H1 (cell line): ENCODE results near the gene MOGAT3. TPM values are rescaled to one million over a fixed set of nuclear protein-coding genes. Genes with fewer than 3 reads are reported as not detected.

ENCODE experiments used
- CTCF ChIA-PET: fragments of 300-600 bp; sonication (Branson Sonifier 250); formaldehyde crosslinking; loops from one replicate; lab custom pipeline; 2021; ENCODE audit not compliant: partially characterized antibody; lab: Charles Lee
- POLR2A ChIA-PET: fragments of 300-600 bp; sonication (Branson Sonifier 250); formaldehyde crosslinking; loops from one replicate; lab custom pipeline; 2021; ENCODE audit warnings: inconsistent platforms; ENCODE audit not compliant: partially characterized antibody; lab: Charles Lee
- DNase-seq, 2 experiments: peaks; one replicate each; pipeline versions ENCODE4 v3.0.0 to v3.0.0-alpha.2; 2010 to 2022; ENCODE audit warnings: low spot score in 2 of 2, low read depth in 1 of 2, mixed read lengths in 1 of 2
- FAIRE-seq: peaks from 2 replicates; lab custom pipeline; 2011; peaks lifted over from hg19 to GRCh38; lab: Jason Lieb, UNC
- H2AFZ ChIP-seq: 2 replicates; pipeline ENCODE4 v1.8.1; 2012; ENCODE audit warnings: low read length, inconsistent platforms
- H2AK5ac ChIP-seq: 2 replicates; pipeline ENCODE4 v1.6.1; 2013; ENCODE audit warnings: low read depth, low read length
- H2BK120ac ChIP-seq: replicated peaks from 2 replicates; pipeline ENCODE3; 2013; ENCODE audit warnings: low read depth, low read length, inconsistent platforms
- H2BK12ac ChIP-seq: 2 replicates; pipeline ENCODE4 v1.6.1; 2013; ENCODE audit warnings: low read depth, low read length
- H2BK15ac ChIP-seq: 2 replicates; pipeline ENCODE4 v1.6.1; 2013; ENCODE audit warnings: low read length
- H2BK20ac ChIP-seq: 2 replicates; pipeline ENCODE4 v1.6.1; 2013; ENCODE audit warnings: low read length
- H2BK5ac ChIP-seq: 2 replicates; pipeline ENCODE4 v1.6.1; 2013; ENCODE audit warnings: low read depth, low read length
- H3K14ac ChIP-seq: 2 replicates; pipeline ENCODE4 v1.6.1; 2013; ENCODE audit warnings: inconsistent platforms; ENCODE audit not compliant: insufficient read length
- H3K18ac ChIP-seq: 2 replicates; pipeline ENCODE4 v1.6.1; 2013; ENCODE audit warnings: low read length; ENCODE audit errors: extremely low read depth
- H3K23ac ChIP-seq: 2 replicates; pipeline ENCODE4 v1.6.1; 2013; ENCODE audit warnings: inconsistent platforms; ENCODE audit not compliant: insufficient read length
- H3K23me2 ChIP-seq: 2 replicates; pipeline ENCODE4 v1.6.1; 2013; ENCODE audit warnings: low read depth, low read length
- H3K27ac ChIP-seq: 2 replicates; pipeline ENCODE4 v1.6.1; 2011; ENCODE audit warnings: low read depth, low read length, inconsistent platforms
- H3K27me3 ChIP-seq, 4 experiments: replicated peaks in 1 of 4; 1 replicate in 1 of 4; 2 replicates in 3 of 4; pipeline versions ENCODE4 v1.6.1 to v1.8.1; 2011 to 2013; ENCODE audit warnings: low read length in 3 of 4, mild to moderate bottlenecking in 3 of 4, inconsistent platforms in 2 of 4, mixed read lengths in 2 of 4, moderate library complexity in 1 of 4; ENCODE audit not compliant: control insufficient read depth in 3 of 4, insufficient read depth in 3 of 4; ENCODE audit errors: extremely low read depth in 1 of 4
- H3K36me3 ChIP-seq, 4 experiments: 2 replicates each; pipeline versions ENCODE4 v1.6.1 to v1.8.1; 2011 to 2013; ENCODE audit warnings: mild to moderate bottlenecking in 4 of 4, low read length in 3 of 4, moderate library complexity in 2 of 4, control low read depth in 1 of 4, inconsistent platforms in 1 of 4; ENCODE audit not compliant: insufficient read depth in 4 of 4, control insufficient read depth in 2 of 4
- H3K4ac ChIP-seq: replicated peaks from 2 replicates; pipeline ENCODE3; 2013; ENCODE audit warnings: low read length, low read depth, mixed read lengths, inconsistent platforms; ENCODE audit not compliant: insufficient read length
- H3K4me1 ChIP-seq, 4 experiments: replicated peaks in 1 of 4; 1 replicate in 1 of 4; 2 replicates in 3 of 4; pipeline versions ENCODE4 v1.6.1 to v1.8.1; 2011 to 2013; ENCODE audit warnings: low read length in 3 of 4, inconsistent platforms in 2 of 4, mixed read lengths in 1 of 4; ENCODE audit not compliant: insufficient read depth in 4 of 4, control insufficient read depth in 3 of 4
- H3K4me2 ChIP-seq, 2 experiments: 2 replicates each; pipeline versions ENCODE4 v1.6.1 to v1.8.1; 2011 to 2013; ENCODE audit warnings: low read depth in 2 of 2, low read length in 2 of 2, control low read depth in 1 of 2, inconsistent platforms in 1 of 2, mild to moderate bottlenecking in 1 of 2; ENCODE audit not compliant: insufficient read depth in 1 of 2
- H3K4me3 ChIP-seq, 4 experiments: fragments of 200-600, 300-600 bp in 1 of 4; sonication (generic), shearing (Covaris generic), sonication (Bioruptor Twin) in 1 of 4; 2 replicates each; pipeline versions ENCODE4 v1.5.1 to v1.8.1; 2011 to 2016; ENCODE audit warnings: low read length in 4 of 4, low read depth in 3 of 4, control low read depth in 2 of 4, inconsistent platforms in 2 of 4, mild to moderate bottlenecking in 2 of 4, mixed read lengths in 1 of 4, moderate library complexity in 1 of 4; ENCODE audit not compliant: insufficient read depth in 2 of 4; ENCODE audit errors: extremely low read depth in 1 of 4
- H3K56ac ChIP-seq: replicated peaks from 2 replicates; pipeline ENCODE3; 2013; ENCODE audit warnings: low read depth, mild to moderate bottlenecking, mixed read lengths, low read length, inconsistent platforms; ENCODE audit not compliant: insufficient read length
- H3K79me1 ChIP-seq: 2 replicates; pipeline ENCODE4 v1.6.1; 2013; ENCODE audit warnings: low read depth, low read length, control low read depth
- H3K79me2 ChIP-seq, 2 experiments: 2 replicates each; pipeline versions ENCODE4 v1.6.1 to v1.8.1; 2012 to 2013; ENCODE audit warnings: low read length in 2 of 2, mild to moderate bottlenecking in 2 of 2, inconsistent platforms in 1 of 2; ENCODE audit not compliant: insufficient read depth in 2 of 2, control insufficient read depth in 1 of 2
- H3K9ac ChIP-seq, 4 experiments: replicated peaks in 1 of 4; 1 replicate in 1 of 4; 2 replicates in 3 of 4; pipeline versions ENCODE4 v1.6.1 to v1.8.1; 2011 to 2013; ENCODE audit warnings: low read depth in 3 of 4, low read length in 3 of 4, control low read depth in 2 of 4, mild to moderate bottlenecking in 2 of 4, moderate library complexity in 2 of 4, inconsistent platforms in 1 of 4; ENCODE audit errors: extremely low read depth in 1 of 4
- H3K9me3 ChIP-seq, 2 experiments: 2 replicates each; pipeline versions ENCODE4 v1.6.1 to v1.8.1; 2012 to 2013; ENCODE audit warnings: mild to moderate bottlenecking in 2 of 2, moderate library complexity in 2 of 2, control low read depth in 1 of 2, inconsistent platforms in 1 of 2, low read depth in 1 of 2, low read length in 1 of 2, mixed read lengths in 1 of 2; ENCODE audit not compliant: insufficient read depth in 2 of 2
- H4K20me1 ChIP-seq, 2 experiments: replicated peaks in 1 of 2; 2 replicates each; pipeline versions ENCODE3 to v1.8.1; 2011 to 2013; ENCODE audit warnings: inconsistent platforms in 2 of 2, low read length in 2 of 2, mild to moderate bottlenecking in 1 of 2; ENCODE audit not compliant: insufficient read depth in 2 of 2, control insufficient read depth in 1 of 2
- H4K5ac ChIP-seq: 2 replicates; pipeline ENCODE4 v1.6.1; 2013; ENCODE audit warnings: low read length, low read depth, mixed read lengths, inconsistent platforms; ENCODE audit not compliant: insufficient read length
- H4K8ac ChIP-seq: 2 replicates; pipeline ENCODE4 v1.8.0; 2013; ENCODE audit warnings: mild to moderate bottlenecking, moderate library complexity, low read length, inconsistent platforms; ENCODE audit not compliant: insufficient read depth; ENCODE audit errors: extremely low read depth
- H4K91ac ChIP-seq: replicated peaks from 2 replicates; pipeline ENCODE3; 2013; ENCODE audit warnings: low read length, mixed read lengths, inconsistent platforms; ENCODE audit not compliant: insufficient read length
- POLR2A ChIP-seq, 2 experiments: IDR thresholded peaks; 1 replicate in 1 of 2; 2 replicates in 1 of 2; pipeline ENCODE4 v1.6.1; 2011; ENCODE audit warnings: low read depth in 2 of 2, low read length in 2 of 2, mild to moderate bottlenecking in 2 of 2; ENCODE audit errors: control extremely low read depth in 1 of 2
- WGBS, 2 experiments: shearing (Covaris generic) in 1 of 2; methylation state at CpG; one replicate each; pipeline versions ENCODE4 v1.1.6 to v1.1.7; 2013 to 2015; ENCODE audit warnings: low lambda C conversion rate in 2 of 2, mixed read lengths in 2 of 2, inconsistent platforms in 1 of 2, low coverage in 1 of 2, missing lambda C conversion rate in 1 of 2; ENCODE audit not compliant: insufficient replicate concordance in 2 of 2, insufficient coverage in 1 of 2, insufficient read length in 1 of 2; ENCODE audit errors: extremely low coverage in 1 of 2, missing lambda C conversion rate in 1 of 2; 5-methylcytosine and 5-hydroxymethylcytosine counted together
- polyA plus RNA-seq, 7 experiments: library from polyadenylated mRNA; depleted of rRNA in 3 of 7; stranded (reverse) in 5 of 7; unstranded in 2 of 7; fragments of >200 nt in 5 of 7; fragments of 200-250 nt in 2 of 7; gene quantifications; 1 replicate in 5 of 7; 2 replicates in 1 of 7; 4 replicates in 1 of 7; pipeline versions ENCODE4 v1.2.1 to v1.2.3, GENCODE V29; 2011 to 2013; ENCODE audit warnings: missing spikeins in 2 of 7, mixed read lengths in 2 of 7
- total RNA-seq: library from RNA; stranded (reverse); fragmentation: NEBNext Ultra II Directional; extraction: Animal tissue kit (Norgen Biotek cat#: 25700); gene quantifications from 2 replicates; pipeline ENCODE4 v1.2.1, GENCODE V29; 2021
- TF ChIP-seq, protein P1 (sequence below), 3 experiments: IDR thresholded peaks; 1 replicate in 2 of 3; 2 replicates in 1 of 3; pipeline versions ENCODE4 v1.5.1 to v1.6.1; 2011; ENCODE audit warnings: low read length in 3 of 3, mild to moderate bottlenecking in 3 of 3, inconsistent platforms in 2 of 3, low read depth in 1 of 3, moderate library complexity in 1 of 3; ENCODE audit not compliant: insufficient read depth in 1 of 3; ENCODE audit errors: control extremely low read depth in 1 of 3

The MOGAT3 gene
- total and polyA plus RNA-seq, 2 of the 8 experiments (the other 6 are each of a cell fraction or from before 2014, with no cell fraction given), result 0.21 to 0.82 TPM

- Histone ChIP-seq H3K9me3 (no peaks in the 10 kb centered on the region), H2AFZ (no peak overlapping the region), H2AK5ac (no peak overlapping the region), H3K18ac (no peak overlapping the region), H3K79me1 (peaks cover 13% of the 10 kb centered on the region), H4K91ac (no peak overlapping the region), H3K56ac (no peak overlapping the region), H3K36me3 (peaks cover 0 to 7% (median 1%) of the 10 kb centered on the region in 4 experiments; a peak in 1 of 8 replicates), H2BK12ac (no peak overlapping the region), H4K5ac (no peak overlapping the region), H3K4me3 (no peak overlapping the region), H3K4me2 (no peak overlapping the region), H2BK15ac (no peak overlapping the region), H4K8ac (no peak overlapping the region), H3K14ac (no peak overlapping the region), H2BK20ac (no peak overlapping the region), H3K4me1 (peaks cover 0 to 6% (median 3%) of the 10 kb centered on the region in 4 experiments; a peak in 5 of 7 replicates), H3K27ac (no peak overlapping the region), H3K27me3 (no peaks in the 10 kb centered on the region), H3K79me2 (peaks cover 0 to 51% of the 10 kb centered on the region in 2 experiments; a peak in 3 of 4 replicates), H2BK5ac (no peak overlapping the region), H3K23me2 (peaks cover 17% of the 10 kb centered on the region), H3K4ac (no peak overlapping the region), H2BK120ac (no peak overlapping the region), H3K9ac (no peak overlapping the region), H3K23ac (no peak overlapping the region), H4K20me1 (peaks cover 0 to 5% of the 10 kb centered on the region in 2 experiments)
- TF ChIP-seq POLR2A (IDR thresholded peaks at IDR 0.05; ENCODE audit: control extremely low read depth in 1 of 2, low read depth in 2 of 2, low read length in 2 of 2), result no peak
- TF ChIP-seq, protein P1, sequence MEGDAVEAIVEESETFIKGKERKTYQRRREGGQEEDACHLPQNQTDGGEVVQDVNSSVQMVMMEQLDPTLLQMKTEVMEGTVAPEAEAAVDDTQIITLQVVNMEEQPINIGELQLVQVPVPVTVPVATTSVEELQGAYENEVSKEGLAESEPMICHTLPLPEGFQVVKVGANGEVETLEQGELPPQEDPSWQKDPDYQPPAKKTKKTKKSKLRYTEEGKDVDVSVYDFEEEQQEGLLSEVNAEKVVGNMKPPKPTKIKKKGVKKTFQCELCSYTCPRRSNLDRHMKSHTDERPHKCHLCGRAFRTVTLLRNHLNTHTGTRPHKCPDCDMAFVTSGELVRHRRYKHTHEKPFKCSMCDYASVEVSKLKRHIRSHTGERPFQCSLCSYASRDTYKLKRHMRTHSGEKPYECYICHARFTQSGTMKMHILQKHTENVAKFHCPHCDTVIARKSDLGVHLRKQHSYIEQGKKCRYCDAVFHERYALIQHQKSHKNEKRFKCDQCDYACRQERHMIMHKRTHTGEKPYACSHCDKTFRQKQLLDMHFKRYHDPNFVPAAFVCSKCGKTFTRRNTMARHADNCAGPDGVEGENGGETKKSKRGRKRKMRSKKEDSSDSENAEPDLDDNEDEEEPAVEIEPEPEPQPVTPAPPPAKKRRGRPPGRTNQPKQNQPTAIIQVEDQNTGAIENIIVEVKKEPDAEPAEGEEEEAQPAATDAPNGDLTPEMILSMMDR (IDR thresholded peaks at IDR 0.05; ENCODE audit: control extremely low read depth in 1 of 3, insufficient read depth in 1 of 3, low read depth in 1 of 3, low read length in 3 of 3), result peak in 1 of 3 experiments; percentile 32; a peak in 1 of 4 replicates
- WGBS, 2 experiments, result 95% methylated on average over 5 of the region's 5 CpGs; no CpG with 5 or more reads in 1 of the 2 experiments
- CTCF ChIA-PET, result interaction anchor here (0.7 to 8.2 kb wide), 10 partner anchors 11 to 232 kb away, joined by 3 to 79 read pairs (median 4); partner anchors contain the start of genes CLDN15, PLOD3 and ZNHIT1
- POLR2A ChIA-PET, result interaction anchor here (0.7 to 1.7 kb wide), 4 partner anchors 10 to 31 kb away, joined by 3 to 5 read pairs (median 4); partner anchors contain the start of genes PLOD3 and ZNHIT1
- DNase-seq, result no peak
- no peak for FAIRE-seq
These were observed 47.4 kb upstream of the MOGAT3 start for GRCh38 chr7:101248276-101248675.
